Trophoblast cell (in vitro differentiated cells and primary cell): Measurements from ENCODE around the gene WNT9A.
"Not testable (repeated sequence)": the region's sequence is repeated elsewhere in the genome, so short reads cannot be mapped to it uniquely, and the experiment has no call there.

Source experiments
- DNase-seq, 2 donors: peaks; one replicate each; pipeline ENCODE4 v3.0.0-alpha.2; 2016
- H2AFZ ChIP-seq: 2 replicates; pipeline ENCODE4 v1.6.1; 2013; ENCODE audit warnings: low read length, moderate library complexity, mild to moderate bottlenecking; ENCODE audit not compliant: insufficient read depth, poor library complexity
- H2AK5ac ChIP-seq: 2 replicates; pipeline ENCODE4 v1.6.1; 2013; ENCODE audit warnings: mild to moderate bottlenecking, low read length
- H2BK120ac ChIP-seq: 2 replicates; pipeline ENCODE4 v1.6.1; 2013; ENCODE audit warnings: low read length, mild to moderate bottlenecking, moderate library complexity; ENCODE audit not compliant: insufficient read depth, poor library complexity
- H2BK12ac ChIP-seq: 2 replicates; pipeline ENCODE4 v1.6.1; 2013; ENCODE audit warnings: mild to moderate bottlenecking, low read length, moderate library complexity
- H2BK5ac ChIP-seq: 2 replicates; pipeline ENCODE4 v1.6.1; 2013; ENCODE audit warnings: low read length, low read depth, moderate library complexity, mild to moderate bottlenecking; ENCODE audit not compliant: poor library complexity
- H3K14ac ChIP-seq: 2 replicates; pipeline ENCODE4 v1.6.1; 2013; ENCODE audit warnings: mild to moderate bottlenecking, low read length
- H3K18ac ChIP-seq: 2 replicates; pipeline ENCODE4 v1.6.1; 2013; ENCODE audit warnings: mild to moderate bottlenecking, low read length
- H3K23ac ChIP-seq: 2 replicates; pipeline ENCODE4 v1.6.1; 2013; ENCODE audit warnings: low read length
- H3K27ac ChIP-seq: 2 replicates; pipeline ENCODE4 v1.5.1; 2013; ENCODE audit warnings: low read depth, mild to moderate bottlenecking, inconsistent platforms, low read length, moderate library complexity
- H3K27me3 ChIP-seq: 2 replicates; pipeline ENCODE4 v1.6.1; 2013; ENCODE audit warnings: inconsistent platforms, mild to moderate bottlenecking, low read length, moderate library complexity; ENCODE audit not compliant: insufficient read depth
- H3K36me3 ChIP-seq, 2 experiments: 1 replicate in 1 of 2; 2 replicates in 1 of 2; pipeline ENCODE4 v1.6.1; 2013; ENCODE audit warnings: low read length in 2 of 2, mild to moderate bottlenecking in 2 of 2, moderate library complexity in 1 of 2; ENCODE audit not compliant: insufficient read depth in 2 of 2, control insufficient read depth in 1 of 2
- H3K4ac ChIP-seq: 2 replicates; pipeline ENCODE4 v1.6.1; 2013; ENCODE audit warnings: low read depth, mild to moderate bottlenecking, low read length, moderate library complexity
- H3K4me1 ChIP-seq, 2 experiments: 1 replicate in 1 of 2; 2 replicates in 1 of 2; pipeline ENCODE4 v1.6.1; 2013; ENCODE audit warnings: low read length in 2 of 2, mild to moderate bottlenecking in 2 of 2, moderate library complexity in 1 of 2; ENCODE audit not compliant: insufficient read depth in 2 of 2, control insufficient read depth in 1 of 2
- H3K4me2 ChIP-seq: 2 replicates; pipeline ENCODE4 v1.6.1; 2013; ENCODE audit warnings: inconsistent platforms, mild to moderate bottlenecking, low read length, moderate library complexity
- H3K4me3 ChIP-seq: 2 replicates; pipeline ENCODE4 v1.5.1; 2013; ENCODE audit warnings: mild to moderate bottlenecking, low read depth, low read length, inconsistent platforms
- H3K79me1 ChIP-seq: one replicate; pipeline ENCODE4 v1.6.1; 2013; ENCODE audit warnings: low read length
- H3K79me2 ChIP-seq: 2 replicates; pipeline ENCODE4 v1.6.1; 2013; ENCODE audit warnings: low read length, mild to moderate bottlenecking; ENCODE audit not compliant: control insufficient read depth, insufficient read depth, poor library complexity
- H3K9ac ChIP-seq: 2 replicates; pipeline ENCODE4 v1.6.1; 2013; ENCODE audit warnings: mild to moderate bottlenecking, low read length
- H3K9me3 ChIP-seq: 2 replicates; pipeline ENCODE4 v1.6.1; 2013; ENCODE audit warnings: low read depth, mild to moderate bottlenecking, control low read depth, inconsistent platforms, low read length; ENCODE audit not compliant: insufficient read depth
- H4K12ac ChIP-seq: 2 replicates; pipeline ENCODE4 v1.6.1; 2013; ENCODE audit warnings: low read depth, mild to moderate bottlenecking, low read length, moderate library complexity
- H4K8ac ChIP-seq: 2 replicates; pipeline ENCODE4 v1.6.1; 2013; ENCODE audit warnings: low read depth, mild to moderate bottlenecking, low read length, moderate library complexity
- H4K91ac ChIP-seq: one replicate; pipeline ENCODE4 v1.6.1; 2013; ENCODE audit warnings: low read depth, mild to moderate bottlenecking, low read length, moderate library complexity
- WGBS: extraction: QIAGEN DNeasy Blood & Tissue Kit; methylation state at CpG from one replicate; pipeline ENCODE4 v1.1.7; 2013; ENCODE audit warnings: missing lambda C conversion rate; ENCODE audit not compliant: insufficient read length, insufficient coverage; ENCODE audit errors: extremely low coverage; 5-methylcytosine and 5-hydroxymethylcytosine counted together

Gene WNT9A

GRCh38 chr1:227883641-227884301 is 64.0 kb downstream of the WNT9A start:
- no peak overlapping the region for H3K23ac ChIP-seq
- H4K91ac ChIP-seq: no peak overlapping the region
- no peak for DNase-seq
- peaks cover 1% of the 10 kb centered on the region for H3K79me2 ChIP-seq
- no peak overlapping the region for H3K4me2 ChIP-seq
- H2BK12ac ChIP-seq: no peak overlapping the region
- H2BK120ac ChIP-seq: no peak overlapping the region
- no peak overlapping the region for H3K4me3 ChIP-seq
- H3K27ac ChIP-seq: no peak overlapping the region
- H2AK5ac ChIP-seq: no peak overlapping the region
- no peak overlapping the region for H4K12ac ChIP-seq
- no peak overlapping the region for H4K8ac ChIP-seq
- H2BK5ac ChIP-seq: no peak overlapping the region
- H3K36me3 ChIP-seq: no peaks in the 10 kb centered on the region
- no peak overlapping the region for H3K14ac ChIP-seq
- H3K9me3 ChIP-seq: peaks cover 1% of the 10 kb centered on the region
- H3K18ac ChIP-seq: no peak overlapping the region
- H2AFZ ChIP-seq: no peak overlapping the region
- peaks cover 15% of the 10 kb centered on the region for H3K79me1 ChIP-seq
- no CpG with 5 or more reads among the region's 15 CpGs for WGBS
- H3K9ac ChIP-seq: no peak overlapping the region
- H3K4ac ChIP-seq: no peak overlapping the region
- no peaks in the 10 kb centered on the region for H3K27me3 ChIP-seq
- H3K4me1 ChIP-seq: peaks cover 17 to 25% of the 10 kb centered on the region in 2 experiments

GRCh38 chr1:227883073-227883520 is 64.6 kb downstream of the WNT9A start:
- no peak overlapping the region for H3K27ac ChIP-seq
- DNase-seq: no peak
- H3K14ac ChIP-seq: no peak overlapping the region
- no CpG with 5 or more reads among the region's 9 CpGs for WGBS
- no peak overlapping the region for H3K4ac ChIP-seq
- no peak overlapping the region for H2BK120ac ChIP-seq
- H2BK12ac ChIP-seq: no peak overlapping the region
- H2BK5ac ChIP-seq: no peak overlapping the region
- no peak overlapping the region for H4K8ac ChIP-seq
- no peak overlapping the region for H3K9ac ChIP-seq
- no peak overlapping the region for H3K18ac ChIP-seq
- H3K4me2 ChIP-seq: no peak overlapping the region
- no peak overlapping the region for H3K23ac ChIP-seq
- no peak overlapping the region for H2AFZ ChIP-seq
- no peak overlapping the region for H4K12ac ChIP-seq
- H2AK5ac ChIP-seq: no peak overlapping the region
- H3K9me3 ChIP-seq: peaks cover 1% of the 10 kb centered on the region
- H3K4me3 ChIP-seq: no peak overlapping the region
- peaks cover 17 to 24% of the 10 kb centered on the region in 2 experiments for H3K4me1 ChIP-seq
- H4K91ac ChIP-seq: no peak overlapping the region
- H3K36me3 ChIP-seq: no peaks in the 10 kb centered on the region
- H3K79me1 ChIP-seq: peaks cover 15% of the 10 kb centered on the region
- no peaks in the 10 kb centered on the region for H3K27me3 ChIP-seq
- peaks cover 1% of the 10 kb centered on the region for H3K79me2 ChIP-seq

- Histone ChIP-seq H2AK5ac (no peak overlapping the region), H3K36me3 (no peaks in the 10 kb centered on the region), H3K9ac (no peak overlapping the region), H3K79me1 (no peaks in the 10 kb centered on the region), H3K4me2 (no peak overlapping the region), H3K14ac (no peak overlapping the region), H3K27ac (no peak overlapping the region), H2AFZ (no peak overlapping the region), H3K79me2 (no peaks in the 10 kb centered on the region), H2BK12ac (no peak overlapping the region), H4K91ac (no peak overlapping the region), H2BK120ac (no peak overlapping the region), H3K4me3 (no peak overlapping the region), H3K4ac (no peak overlapping the region), H3K9me3 (peaks cover 1% of the 10 kb centered on the region), H3K23ac (no peak overlapping the region), H3K4me1 (peaks cover 2 to 4% of the 10 kb centered on the region in 2 experiments), H3K27me3 (no peaks in the 10 kb centered on the region), H4K8ac (no peak overlapping the region), H2BK5ac (no peak overlapping the region), H4K12ac (no peak overlapping the region), H3K18ac (no peak overlapping the region)
- WGBS: no CpG with 5 or more reads among the region's 4 CpGs
- DNase-seq: no peak
These were observed 67.3 kb downstream of the WNT9A start for GRCh38 chr1:227880342-227880924.

GRCh38 chr1:227877810-227878209 is 69.9 kb downstream of the WNT9A start:
- H4K91ac ChIP-seq, H2BK5ac ChIP-seq, H3K4me2 ChIP-seq, H2BK120ac ChIP-seq, H3K4ac ChIP-seq, H3K23ac ChIP-seq, H3K27me3 ChIP-seq, H3K18ac ChIP-seq, H3K4me3 ChIP-seq, H3K36me3 ChIP-seq, H2BK12ac ChIP-seq, H2AK5ac ChIP-seq, H3K4me1 ChIP-seq, H3K27ac ChIP-seq, H3K79me1 ChIP-seq, H3K9ac ChIP-seq, H3K79me2 ChIP-seq, DNase-seq, H3K9me3 ChIP-seq, H2AFZ ChIP-seq, H4K12ac ChIP-seq, H4K8ac ChIP-seq, H3K14ac ChIP-seq: not testable (repeated sequence)
- no CpG with 5 or more reads among the region's 3 CpGs for WGBS
